ENCODE data around the gene C14orf132.

Gene C14orf132

DNA sequence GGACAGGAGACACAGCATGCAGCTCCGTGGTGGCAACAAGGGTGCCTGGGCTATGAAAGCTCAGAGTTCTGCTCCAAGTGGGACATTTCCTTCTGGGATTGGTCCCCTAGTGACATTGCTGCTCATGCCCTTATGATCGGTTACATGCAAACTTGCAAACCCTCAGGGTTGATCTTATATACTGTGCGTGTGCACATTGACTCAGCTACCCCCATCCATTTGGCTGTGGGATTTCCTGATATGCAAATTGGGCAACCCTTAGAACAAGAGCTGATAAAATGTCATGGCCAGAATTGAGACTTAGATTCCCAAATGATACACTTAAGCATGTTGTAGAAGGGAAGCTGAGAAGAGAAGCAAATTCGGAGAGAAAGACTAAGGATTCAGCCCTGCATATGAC, 92.7 kb downstream of the C14orf132 start:
- no peaks in the 10 kb centered on the region for H3K9me3 ChIP-seq (ENCODE audit: control insufficient read depth, insufficient read depth, low read length)
- H3K4me1 ChIP-seq (ENCODE audit: insufficient read depth, low read length): no peaks in the 10 kb centered on the region
- H3K36me3 ChIP-seq (ENCODE audit: insufficient read depth, low read length): no peaks in the 10 kb centered on the region
- H3K9ac ChIP-seq (ENCODE audit: low read depth, low read length): no peak overlapping the region

GRCh38 chr14:96134508-96134907, 95.3 kb downstream of the C14orf132 start:
- Histone ChIP-seq H3K4me1 (ENCODE audit: insufficient read depth, low read length) (no peaks in the 10 kb centered on the region), H3K9me3 (ENCODE audit: control insufficient read depth, insufficient read depth, low read length) (no peaks in the 10 kb centered on the region; the same call in 1 of the 2 replicates), H3K36me3 (ENCODE audit: insufficient read depth, low read length) (no peaks in the 10 kb centered on the region), H3K9ac (ENCODE audit: low read depth, low read length) (no peak overlapping the region)

DNA sequence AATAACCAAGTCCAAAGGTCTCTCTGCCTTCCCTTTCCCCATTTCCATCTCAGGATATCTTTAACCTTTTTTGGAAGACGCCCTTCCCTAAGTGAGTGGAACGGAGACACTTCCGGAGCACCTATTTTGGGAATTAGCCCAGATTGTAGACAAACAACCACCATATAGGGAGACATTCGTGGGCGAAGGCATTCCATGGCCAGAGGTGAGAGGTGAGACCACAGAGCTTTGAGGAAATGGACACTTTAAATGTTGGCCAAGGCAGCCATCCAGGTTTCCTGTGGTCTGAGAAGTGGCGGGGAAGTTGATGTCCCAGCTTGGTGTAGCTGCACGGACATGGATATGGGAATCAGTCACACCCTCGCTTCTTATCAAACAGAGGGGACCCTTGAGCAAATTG, 96.1 kb downstream of the C14orf132 start:
- no peaks in the 10 kb centered on the region for H3K4me1 ChIP-seq (ENCODE audit: insufficient read depth, low read length)
- H3K9me3 ChIP-seq (ENCODE audit: control insufficient read depth, insufficient read depth, low read length): no peaks in the 10 kb centered on the region; the same call in 1 of the 2 replicates
- no peak overlapping the region for H3K9ac ChIP-seq (ENCODE audit: low read depth, low read length)
- H3K36me3 ChIP-seq (ENCODE audit: insufficient read depth, low read length): no peaks in the 10 kb centered on the region

- H3K9me3 ChIP-seq (ENCODE audit: control insufficient read depth, insufficient read depth, low read length): no peaks in the 10 kb centered on the region; the same call in 1 of the 2 replicates
- H3K36me3 ChIP-seq (ENCODE audit: insufficient read depth, low read length): no peaks in the 10 kb centered on the region
- H3K9ac ChIP-seq (ENCODE audit: low read depth, low read length): no peak overlapping the region
- no peaks in the 10 kb centered on the region for H3K4me1 ChIP-seq (ENCODE audit: insufficient read depth, low read length)
Measured at GRCh38 chr14:96136371-96137005, 97.3 kb downstream of the C14orf132 start.

DNA sequence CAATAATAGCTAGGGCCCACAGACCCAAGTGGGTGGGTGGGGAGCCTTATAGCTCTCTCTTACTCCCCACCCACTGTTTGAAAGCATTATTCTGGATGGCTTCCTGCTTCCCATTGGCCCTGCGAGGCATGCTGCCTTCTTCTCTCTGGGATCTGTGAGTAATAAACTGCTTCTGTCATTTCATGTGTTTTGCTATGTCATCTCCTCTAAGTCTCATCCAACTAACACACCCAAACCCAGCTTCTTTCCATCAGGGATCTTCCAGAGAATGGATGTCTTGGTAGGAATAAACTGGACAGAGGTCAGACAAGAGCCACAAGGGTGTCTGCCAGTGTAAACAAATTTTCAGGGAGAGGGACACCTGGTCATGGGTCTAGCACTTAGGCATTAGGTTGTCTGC, 99.1 kb downstream of the C14orf132 start:
- Histone ChIP-seq H3K9ac (ENCODE audit: low read depth, low read length) (no peak overlapping the region), H3K9me3 (ENCODE audit: control insufficient read depth, insufficient read depth, low read length) (no peaks in the 10 kb centered on the region; the same call in 1 of the 2 replicates), H3K4me1 (ENCODE audit: insufficient read depth, low read length) (no peaks in the 10 kb centered on the region), H3K36me3 (ENCODE audit: insufficient read depth, low read length) (no peaks in the 10 kb centered on the region)

DNA sequence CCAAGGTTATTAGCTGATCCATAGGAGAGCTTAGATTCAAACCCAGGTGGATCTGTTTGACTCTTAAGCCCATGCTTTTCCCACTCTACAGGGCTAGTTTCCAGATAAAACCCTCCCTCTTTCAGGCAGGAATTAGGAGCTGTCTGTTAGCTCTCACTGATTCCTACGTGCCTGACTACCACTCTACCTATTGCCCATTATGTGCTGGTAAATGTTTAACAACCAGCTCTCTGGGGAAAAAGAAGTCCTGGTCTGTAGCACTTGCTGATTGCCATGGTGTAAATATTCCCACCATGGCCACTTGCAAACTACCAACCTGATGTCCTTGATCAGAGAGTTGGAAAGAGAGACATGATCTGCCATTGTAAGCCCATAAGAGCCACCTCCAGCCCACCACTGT, 100.0 kb downstream of the C14orf132 start:
- Histone ChIP-seq H3K9ac (ENCODE audit: low read depth, low read length) (no peak overlapping the region), H3K36me3 (ENCODE audit: insufficient read depth, low read length) (no peaks in the 10 kb centered on the region), H3K4me1 (ENCODE audit: insufficient read depth, low read length) (no peaks in the 10 kb centered on the region), H3K9me3 (ENCODE audit: control insufficient read depth, insufficient read depth, low read length) (no peaks in the 10 kb centered on the region; the same call in 1 of the 2 replicates)

GRCh38 chr14:96139879-96140278, 100.7 kb downstream of the C14orf132 start:
- H3K9me3 ChIP-seq (ENCODE audit: control insufficient read depth, insufficient read depth, low read length): no peaks in the 10 kb centered on the region; the same call in 1 of the 2 replicates
- no peaks in the 10 kb centered on the region for H3K4me1 ChIP-seq (ENCODE audit: insufficient read depth, low read length)
- no peaks in the 10 kb centered on the region for H3K36me3 ChIP-seq (ENCODE audit: insufficient read depth, low read length)
- no peak overlapping the region for H3K9ac ChIP-seq (ENCODE audit: low read depth, low read length)

DNA sequence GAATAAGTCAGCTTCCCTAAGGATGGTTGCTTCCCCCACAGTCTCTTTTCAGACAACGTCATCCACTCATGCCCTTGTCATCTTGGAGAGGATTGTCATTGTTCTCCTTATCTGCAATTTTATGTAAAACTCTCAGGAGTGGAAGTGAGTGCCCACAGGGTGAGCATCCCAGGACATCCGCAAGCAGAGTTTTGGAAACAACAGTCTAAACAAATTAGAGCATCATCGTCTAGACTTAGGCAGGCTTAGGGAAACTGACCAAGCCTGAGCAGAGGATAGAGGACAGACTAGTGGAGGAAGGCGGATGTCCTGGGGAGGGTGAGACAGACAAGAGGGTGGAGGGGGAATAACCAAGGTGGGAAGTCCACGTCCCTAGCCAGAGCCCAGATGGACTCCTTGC, 101.8 kb downstream of the C14orf132 start:
- Histone ChIP-seq H3K4me1 (ENCODE audit: insufficient read depth, low read length) (no peaks in the 10 kb centered on the region), H3K9me3 (ENCODE audit: control insufficient read depth, insufficient read depth, low read length) (no peaks in the 10 kb centered on the region; the same call in 1 of the 2 replicates), H3K9ac (ENCODE audit: low read depth, low read length) (no peak overlapping the region), H3K36me3 (ENCODE audit: insufficient read depth, low read length) (no peaks in the 10 kb centered on the region)
